ENCODE measurements around the gene SULT6B1.

The SULT6B1 gene

GRCh38 chr2:37189452-37190153, 1.1 kb upstream of the SULT6B1 start:
- Mint-ChIP-seq H3K4me3 (no peak overlapping the region), H3K27me3 (peaks cover 5% of the 10 kb centered on the region), H3K27ac (peak overlapping the region; percentile 65), H3K4me1 (ENCODE audit: low read depth) (peaks cover 27% of the 10 kb centered on the region), H3K9me3 (no peaks in the 10 kb centered on the region), H3K36me3 (ENCODE audit: low read depth) (no peaks in the 10 kb centered on the region)
- intact Hi-C loops (cut with micrococcal nuclease), result no loop called here

- Mint-ChIP-seq H3K27ac (peak overlapping the region; percentile 31), H3K4me1 (ENCODE audit: low read depth) (peaks cover 12% of the 10 kb centered on the region), H3K4me3 (no peak overlapping the region), H3K36me3 (ENCODE audit: low read depth) (no peaks in the 10 kb centered on the region), H3K9me3 (no peaks in the 10 kb centered on the region), H3K27me3 (peaks cover 16% of the 10 kb centered on the region)
- intact Hi-C loops (cut with micrococcal nuclease), result no loop called here
These were observed 6.5 kb downstream of the SULT6B1 start for GRCh38 chr2:37181726-37182684.

- Mint-ChIP-seq H3K9me3 (no peaks in the 10 kb centered on the region), H3K4me3 (no peak overlapping the region), H3K4me1 (ENCODE audit: low read depth) (peaks cover 12% of the 10 kb centered on the region), H3K27me3 (peaks cover 12% of the 10 kb centered on the region), H3K36me3 (ENCODE audit: low read depth) (no peaks in the 10 kb centered on the region), H3K27ac (peak overlapping the region; percentile 74)
- intact Hi-C loops (cut with micrococcal nuclease), result no loop called here
These were observed 7.8 kb downstream of the SULT6B1 start for GRCh38 chr2:37180640-37181039.

- H3K4me3 Mint-ChIP-seq, result peak overlapping the region; percentile 2
- H3K9me3 Mint-ChIP-seq, result no peaks in the 10 kb centered on the region
These were observed 8.3 kb downstream of the SULT6B1 start for GRCh38 chr2:37180006-37180639.

GRCh38 chr2:37173741-37174140, 14.7 kb downstream of the SULT6B1 start:
- no peak overlapping the region for H3K4me3 Mint-ChIP-seq
- no peaks in the 10 kb centered on the region for H3K9me3 Mint-ChIP-seq
- no peaks in the 10 kb centered on the region for H3K27me3 Mint-ChIP-seq
- H3K36me3 Mint-ChIP-seq (ENCODE audit: low read depth), result no peaks in the 10 kb centered on the region
- H3K27ac Mint-ChIP-seq, result no peak overlapping the region
- intact Hi-C loops (cut with micrococcal nuclease), result no loop called here
- H3K4me1 Mint-ChIP-seq (ENCODE audit: low read depth), result no peaks in the 10 kb centered on the region

More at GRCh38 chr2:37180006-37180639, 8.3 kb downstream of the SULT6B1 start:
- Mint-ChIP-seq H3K27ac (peak overlapping the region; percentile 74), H3K36me3 (ENCODE audit: low read depth) (no peaks in the 10 kb centered on the region), H3K4me1 (ENCODE audit: low read depth) (peaks cover 12% of the 10 kb centered on the region), H3K27me3 (peaks cover 12% of the 10 kb centered on the region)
- intact Hi-C loops (cut with micrococcal nuclease), result no loop called here

- Mint-ChIP-seq H3K27me3 (no peaks in the 10 kb centered on the region), H3K4me1 (ENCODE audit: low read depth) (peaks cover 4% of the 10 kb centered on the region)
- intact Hi-C loops (cut with micrococcal nuclease), result no loop called here
These were observed 16.9 kb downstream of the SULT6B1 start for GRCh38 chr2:37171624-37171950.

GRCh38 chr2:37168217-37168981, 20.1 kb downstream of the SULT6B1 start:
- Mint-ChIP-seq H3K4me1 (ENCODE audit: low read depth) (peaks cover 4% of the 10 kb centered on the region), H3K36me3 (ENCODE audit: low read depth) (peaks cover 7% of the 10 kb centered on the region), H3K9me3 (peaks cover 24% of the 10 kb centered on the region), H3K27ac (no peak overlapping the region), H3K4me3 (no peak overlapping the region), H3K27me3 (no peaks in the 10 kb centered on the region)
- intact Hi-C loops (cut with micrococcal nuclease), result loop anchor here (2.0 kb wide), 1 partner anchor 62 kb away; the partner anchor contains the start of genes CEBPZ and NDUFAF7

More at GRCh38 chr2:37171624-37171950, 16.9 kb downstream of the SULT6B1 start:
- Mint-ChIP-seq H3K4me3 (no peak overlapping the region), H3K9me3 (peaks cover under 1% of the 10 kb centered on the region), H3K36me3 (ENCODE audit: low read depth) (no peaks in the 10 kb centered on the region), H3K27ac (no peak overlapping the region)

GRCh38 chr2:37167636-37168180, 20.8 kb downstream of the SULT6B1 start:
- H3K4me3 Mint-ChIP-seq, result no peak overlapping the region
- H3K36me3 Mint-ChIP-seq (ENCODE audit: low read depth), result peaks cover 7% of the 10 kb centered on the region
- H3K9me3 Mint-ChIP-seq, result peaks cover 24% of the 10 kb centered on the region
- peaks cover 4% of the 10 kb centered on the region for H3K4me1 Mint-ChIP-seq (ENCODE audit: low read depth)
- intact Hi-C loops (cut with micrococcal nuclease), result loop anchor here (2.0 kb wide), 1 partner anchor 63 kb away; the partner anchor contains the start of genes CEBPZ and NDUFAF7
- no peaks in the 10 kb centered on the region for H3K27me3 Mint-ChIP-seq
- no peak overlapping the region for H3K27ac Mint-ChIP-seq

GRCh38 chr2:37164757-37165156, 23.7 kb downstream of the SULT6B1 start:
- Mint-ChIP-seq H3K4me3 (no peak overlapping the region), H3K27ac (no peak overlapping the region), H3K9me3 (peaks cover 24% of the 10 kb centered on the region), H3K27me3 (no peaks in the 10 kb centered on the region), H3K4me1 (ENCODE audit: low read depth) (peaks cover 4% of the 10 kb centered on the region), H3K36me3 (ENCODE audit: low read depth) (peaks cover 7% of the 10 kb centered on the region)
- intact Hi-C loops (cut with micrococcal nuclease), result no loop called here

- no peaks in the 10 kb centered on the region for H3K27me3 Mint-ChIP-seq
- H3K27ac Mint-ChIP-seq, result peak within 1 kb of the TSS; percentile 88
- H3K4me1 Mint-ChIP-seq (ENCODE audit: low read depth), result peaks cover 44% of the 10 kb centered on the region
- no peaks in the 10 kb centered on the region for H3K9me3 Mint-ChIP-seq
- H3K36me3 Mint-ChIP-seq (ENCODE audit: low read depth), result peaks cover 31% of the 10 kb centered on the region
- intact Hi-C loops (cut with micrococcal nuclease), result no loop called here
- H3K4me3 Mint-ChIP-seq, result peak within 1 kb of the TSS; percentile 89
These were observed 31.4 kb downstream of the SULT6B1 start, which contains the start of gene EIF2AK2 for GRCh38 chr2:37156857-37157714. TSS of gene EIF2AK2 (minus strand) at chr2:37156980. CDS start at chr2:37147806, 9,174 bp downstream.

- H3K4me3 Mint-ChIP-seq, result peak overlapping the region; percentile 89
- H3K27me3 Mint-ChIP-seq, result no peaks in the 10 kb centered on the region
- peak overlapping the region; percentile 88 for H3K27ac Mint-ChIP-seq
- H3K36me3 Mint-ChIP-seq (ENCODE audit: low read depth), result peaks cover 39% of the 10 kb centered on the region
- H3K4me1 Mint-ChIP-seq (ENCODE audit: low read depth), result peaks cover 44% of the 10 kb centered on the region
- intact Hi-C loops (cut with micrococcal nuclease), result no loop called here
- no peaks in the 10 kb centered on the region for H3K9me3 Mint-ChIP-seq
These were observed 32.2 kb downstream of the SULT6B1 start for GRCh38 chr2:37156071-37156856.

- no peaks in the 10 kb centered on the region for H3K9me3 Mint-ChIP-seq
- no peaks in the 10 kb centered on the region for H3K27me3 Mint-ChIP-seq
- H3K4me1 Mint-ChIP-seq (ENCODE audit: low read depth), result peaks cover 46% of the 10 kb centered on the region
- H3K27ac Mint-ChIP-seq, result peak overlapping the region; percentile 6
- no peak overlapping the region for H3K4me3 Mint-ChIP-seq
- H3K36me3 Mint-ChIP-seq (ENCODE audit: low read depth), result peaks cover 39% of the 10 kb centered on the region
- intact Hi-C loops (cut with micrococcal nuclease), result no loop called here
These were observed 33.7 kb downstream of the SULT6B1 start for GRCh38 chr2:37154785-37155184.
